Loucy (cell line): ENCODE data around the gene ITGB7.

Source experiments
- CTCF ChIP-seq: fragments of 200-600 bp; sonication (generic); conservative IDR thresholded peaks from 2 replicates; pipeline ENCODE4 v1.5.1; 2014; ENCODE audit warnings: mild to moderate bottlenecking, antibody characterized with exemption, low read length
- EZH2phosphoT487 ChIP-seq: fragments of 200-600 bp; IDR thresholded peaks from 2 replicates; pipeline ENCODE4 v1.6.1; 2018; ENCODE audit warnings: antibody characterized with exemption, mild to moderate bottlenecking, moderate library complexity, borderline replicate concordance

GRCh38 chr12:53204351-53204750 lies 2.7 kb downstream of the ITGB7 start:
- TF ChIP-seq CTCF: no peak
- no peak for TF ChIP-seq EZH2phosphoT487
